ENCODE measurements around the gene MAGEA10. TPM values are rescaled to one million over a fixed set of nuclear protein-coding genes. Genes with fewer than 3 reads are reported as not detected.
"Not testable (repeated sequence)": the region's sequence is repeated elsewhere in the genome, so short reads cannot be mapped to it uniquely, and the experiment has no call there.

MAGEA10 gene
- total and polyA plus RNA-seq, 9 of the 15 experiments (the other 6 are each of a cell fraction or from before 2014, with no cell fraction given) = 0.06 to 0.45 (median 0.15) TPM; not detected in 4

DNA sequence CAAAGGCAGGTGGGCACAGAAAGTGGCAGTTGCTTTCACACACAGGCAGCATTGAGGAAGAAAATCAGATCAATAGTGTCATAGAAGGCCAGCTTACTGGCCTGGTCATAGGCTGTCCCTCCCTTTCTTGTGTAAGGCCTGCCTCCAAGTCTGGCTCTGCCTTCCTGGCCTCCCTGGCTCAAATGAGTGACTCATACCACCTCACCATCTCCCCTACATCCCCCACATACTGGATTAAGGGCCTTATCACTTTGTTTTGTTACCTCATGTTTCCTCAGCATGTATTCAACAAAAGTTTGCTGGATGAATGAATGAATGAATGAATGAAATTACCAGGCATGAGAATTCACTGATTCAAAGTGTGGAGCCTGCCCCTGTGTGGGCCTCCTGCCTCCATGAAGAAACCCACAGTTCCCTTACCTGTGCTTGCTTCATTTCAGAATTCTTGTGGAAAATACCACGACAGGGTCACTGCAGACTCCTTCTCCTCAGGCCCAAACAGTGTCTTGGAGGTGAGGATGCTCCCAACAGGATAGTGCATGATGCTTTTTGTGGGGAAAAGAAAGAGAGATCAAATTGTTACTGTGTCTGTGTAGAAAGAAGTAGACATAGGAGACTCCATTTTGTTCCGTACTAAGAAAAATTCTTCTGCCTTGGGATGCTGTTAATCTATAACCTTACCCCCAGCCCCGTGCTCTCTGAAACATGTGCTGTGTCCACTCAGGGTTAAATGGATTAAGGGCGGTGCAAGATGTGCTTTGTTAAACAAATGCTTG lies 9.1 kb downstream of the MAGEA10 start (continued):
- TF ChIP-seq SMAD4 (CRISPR knock-in tag; conservative IDR thresholded peaks at IDR 0.05) (peak; percentile 55), PYGO2 (tag; IDR thresholded peaks at IDR 0.05) (peak; percentile 63; the same call in 1 of the 2 replicates), SMARCE1 (IDR thresholded peaks at IDR 0.05) (peak; percentile 76), SMAD3 (CRISPR knock-in tag; conservative IDR thresholded peaks at IDR 0.05) (0 out of 2 replicates have a peak, but pooled peaks have one; percentile 18), FOSL1 (tag; conservative IDR thresholded peaks at IDR 0.05) (peak; percentile 88), HDAC8 (tag; IDR thresholded peaks at IDR 0.05) (peak; percentile 78; the same call in 1 of the 2 replicates), NFE2 (IDR thresholded peaks at IDR 0.05; ENCODE audit: low read depth) (peak; percentile 6; the same call in 1 of the 2 replicates), MYC (CRISPR knock-in tag; IDR thresholded peaks at IDR 0.05; ENCODE audit: borderline replicate concordance, low read depth) (peak; percentile 58; the same call in 1 of the 2 replicates), DPF2 (IDR thresholded peaks at IDR 0.05) (peak; percentile 84), SMARCA4 (IDR thresholded peaks at IDR 0.05) (peak; percentile 83)
- TF ChIP-seq, protein P1, sequence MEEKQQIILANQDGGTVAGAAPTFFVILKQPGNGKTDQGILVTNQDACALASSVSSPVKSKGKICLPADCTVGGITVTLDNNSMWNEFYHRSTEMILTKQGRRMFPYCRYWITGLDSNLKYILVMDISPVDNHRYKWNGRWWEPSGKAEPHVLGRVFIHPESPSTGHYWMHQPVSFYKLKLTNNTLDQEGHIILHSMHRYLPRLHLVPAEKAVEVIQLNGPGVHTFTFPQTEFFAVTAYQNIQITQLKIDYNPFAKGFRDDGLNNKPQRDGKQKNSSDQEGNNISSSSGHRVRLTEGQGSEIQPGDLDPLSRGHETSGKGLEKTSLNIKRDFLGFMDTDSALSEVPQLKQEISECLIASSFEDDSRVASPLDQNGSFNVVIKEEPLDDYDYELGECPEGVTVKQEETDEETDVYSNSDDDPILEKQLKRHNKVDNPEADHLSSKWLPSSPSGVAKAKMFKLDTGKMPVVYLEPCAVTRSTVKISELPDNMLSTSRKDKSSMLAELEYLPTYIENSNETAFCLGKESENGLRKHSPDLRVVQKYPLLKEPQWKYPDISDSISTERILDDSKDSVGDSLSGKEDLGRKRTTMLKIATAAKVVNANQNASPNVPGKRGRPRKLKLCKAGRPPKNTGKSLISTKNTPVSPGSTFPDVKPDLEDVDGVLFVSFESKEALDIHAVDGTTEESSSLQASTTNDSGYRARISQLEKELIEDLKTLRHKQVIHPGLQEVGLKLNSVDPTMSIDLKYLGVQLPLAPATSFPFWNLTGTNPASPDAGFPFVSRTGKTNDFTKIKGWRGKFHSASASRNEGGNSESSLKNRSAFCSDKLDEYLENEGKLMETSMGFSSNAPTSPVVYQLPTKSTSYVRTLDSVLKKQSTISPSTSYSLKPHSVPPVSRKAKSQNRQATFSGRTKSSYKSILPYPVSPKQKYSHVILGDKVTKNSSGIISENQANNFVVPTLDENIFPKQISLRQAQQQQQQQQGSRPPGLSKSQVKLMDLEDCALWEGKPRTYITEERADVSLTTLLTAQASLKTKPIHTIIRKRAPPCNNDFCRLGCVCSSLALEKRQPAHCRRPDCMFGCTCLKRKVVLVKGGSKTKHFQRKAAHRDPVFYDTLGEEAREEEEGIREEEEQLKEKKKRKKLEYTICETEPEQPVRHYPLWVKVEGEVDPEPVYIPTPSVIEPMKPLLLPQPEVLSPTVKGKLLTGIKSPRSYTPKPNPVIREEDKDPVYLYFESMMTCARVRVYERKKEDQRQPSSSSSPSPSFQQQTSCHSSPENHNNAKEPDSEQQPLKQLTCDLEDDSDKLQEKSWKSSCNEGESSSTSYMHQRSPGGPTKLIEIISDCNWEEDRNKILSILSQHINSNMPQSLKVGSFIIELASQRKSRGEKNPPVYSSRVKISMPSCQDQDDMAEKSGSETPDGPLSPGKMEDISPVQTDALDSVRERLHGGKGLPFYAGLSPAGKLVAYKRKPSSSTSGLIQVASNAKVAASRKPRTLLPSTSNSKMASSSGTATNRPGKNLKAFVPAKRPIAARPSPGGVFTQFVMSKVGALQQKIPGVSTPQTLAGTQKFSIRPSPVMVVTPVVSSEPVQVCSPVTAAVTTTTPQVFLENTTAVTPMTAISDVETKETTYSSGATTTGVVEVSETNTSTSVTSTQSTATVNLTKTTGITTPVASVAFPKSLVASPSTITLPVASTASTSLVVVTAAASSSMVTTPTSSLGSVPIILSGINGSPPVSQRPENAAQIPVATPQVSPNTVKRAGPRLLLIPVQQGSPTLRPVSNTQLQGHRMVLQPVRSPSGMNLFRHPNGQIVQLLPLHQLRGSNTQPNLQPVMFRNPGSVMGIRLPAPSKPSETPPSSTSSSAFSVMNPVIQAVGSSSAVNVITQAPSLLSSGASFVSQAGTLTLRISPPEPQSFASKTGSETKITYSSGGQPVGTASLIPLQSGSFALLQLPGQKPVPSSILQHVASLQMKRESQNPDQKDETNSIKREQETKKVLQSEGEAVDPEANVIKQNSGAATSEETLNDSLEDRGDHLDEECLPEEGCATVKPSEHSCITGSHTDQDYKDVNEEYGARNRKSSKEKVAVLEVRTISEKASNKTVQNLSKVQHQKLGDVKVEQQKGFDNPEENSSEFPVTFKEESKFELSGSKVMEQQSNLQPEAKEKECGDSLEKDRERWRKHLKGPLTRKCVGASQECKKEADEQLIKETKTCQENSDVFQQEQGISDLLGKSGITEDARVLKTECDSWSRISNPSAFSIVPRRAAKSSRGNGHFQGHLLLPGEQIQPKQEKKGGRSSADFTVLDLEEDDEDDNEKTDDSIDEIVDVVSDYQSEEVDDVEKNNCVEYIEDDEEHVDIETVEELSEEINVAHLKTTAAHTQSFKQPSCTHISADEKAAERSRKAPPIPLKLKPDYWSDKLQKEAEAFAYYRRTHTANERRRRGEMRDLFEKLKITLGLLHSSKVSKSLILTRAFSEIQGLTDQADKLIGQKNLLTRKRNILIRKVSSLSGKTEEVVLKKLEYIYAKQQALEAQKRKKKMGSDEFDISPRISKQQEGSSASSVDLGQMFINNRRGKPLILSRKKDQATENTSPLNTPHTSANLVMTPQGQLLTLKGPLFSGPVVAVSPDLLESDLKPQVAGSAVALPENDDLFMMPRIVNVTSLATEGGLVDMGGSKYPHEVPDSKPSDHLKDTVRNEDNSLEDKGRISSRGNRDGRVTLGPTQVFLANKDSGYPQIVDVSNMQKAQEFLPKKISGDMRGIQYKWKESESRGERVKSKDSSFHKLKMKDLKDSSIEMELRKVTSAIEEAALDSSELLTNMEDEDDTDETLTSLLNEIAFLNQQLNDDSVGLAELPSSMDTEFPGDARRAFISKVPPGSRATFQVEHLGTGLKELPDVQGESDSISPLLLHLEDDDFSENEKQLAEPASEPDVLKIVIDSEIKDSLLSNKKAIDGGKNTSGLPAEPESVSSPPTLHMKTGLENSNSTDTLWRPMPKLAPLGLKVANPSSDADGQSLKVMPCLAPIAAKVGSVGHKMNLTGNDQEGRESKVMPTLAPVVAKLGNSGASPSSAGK (IDR thresholded peaks at IDR 0.05) = 0 out of 2 replicates have a peak, but pooled peaks have one; percentile 9
- not testable (repeated sequence) for TF ChIP-seq MYC (IDR thresholded peaks at IDR 0.05; ENCODE audit: low read depth, low read length)
- TF ChIP-seq, protein P2, sequence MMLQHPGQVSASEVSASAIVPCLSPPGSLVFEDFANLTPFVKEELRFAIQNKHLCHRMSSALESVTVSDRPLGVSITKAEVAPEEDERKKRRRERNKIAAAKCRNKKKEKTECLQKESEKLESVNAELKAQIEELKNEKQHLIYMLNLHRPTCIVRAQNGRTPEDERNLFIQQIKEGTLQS (IDR thresholded peaks at IDR 0.05) = peak; percentile 89
- TF ChIP-seq, protein P2 (CRISPR knock-in tag; conservative IDR thresholded peaks at IDR 0.05) = not testable (repeated sequence)
